Aorta (tissue), 5 donors: Measurements from ENCODE around the gene RBBP8NL. TPM values are rescaled to one million over a fixed set of nuclear protein-coding genes. Genes with fewer than 3 reads are reported as not detected.

Source experiments
- ATAC-seq: fragments of 200-7000 bp; cut with Tn5 transposase; one replicate; pipeline ENCODE4 v1.9.1; 2022; ENCODE audit warnings: moderate library complexity; ENCODE audit not compliant: low FRiP score
- DNase-seq, 2 donors: peaks; one replicate each; pipeline ENCODE4 v3.0.0-alpha.2; 2020
- H3K27ac ChIP-seq, 2 donors: one replicate each; pipeline ENCODE4 v1.5.1; 2013; ENCODE audit warnings: low read length in 2 of 2, mild to moderate bottlenecking in 2 of 2, moderate library complexity in 2 of 2, control low read depth in 1 of 2, inconsistent platforms in 1 of 2, low read depth in 1 of 2
- H3K27me3 ChIP-seq, 2 donors: one replicate each; pipeline ENCODE4 v1.6.1; 2013; ENCODE audit warnings: control low read depth in 1 of 2, low read length in 1 of 2, mild to moderate bottlenecking in 1 of 2, moderate library complexity in 1 of 2; ENCODE audit not compliant: insufficient read depth in 2 of 2, control insufficient read depth in 1 of 2
- H3K36me3 ChIP-seq, 2 donors: one replicate each; pipeline ENCODE4 v1.6.1; 2013; ENCODE audit warnings: control low read depth in 1 of 2, low read length in 1 of 2, mild to moderate bottlenecking in 1 of 2; ENCODE audit not compliant: insufficient read depth in 2 of 2, control insufficient read depth in 1 of 2
- H3K4me1 ChIP-seq, 2 donors: one replicate each; pipeline ENCODE4 v1.6.1; 2013; ENCODE audit warnings: low read length in 2 of 2, control low read depth in 1 of 2, mild to moderate bottlenecking in 1 of 2, moderate library complexity in 1 of 2; ENCODE audit not compliant: insufficient read depth in 2 of 2, control insufficient read depth in 1 of 2
- H3K4me3 ChIP-seq, 2 donors: one replicate each; pipeline ENCODE4 v1.5.1; 2013; ENCODE audit warnings: low read length in 2 of 2, control low read depth in 1 of 2, mild to moderate bottlenecking in 1 of 2
- H3K9me3 ChIP-seq: one replicate; pipeline ENCODE4 v1.6.1; 2013; ENCODE audit warnings: mild to moderate bottlenecking, low read length; ENCODE audit not compliant: control insufficient read depth
- WGBS, 2 donors: extraction: QIAGEN DNeasy Blood & Tissue Kit; methylation state at CpG; one replicate each; pipeline ENCODE4 v1.1.7; 2013; 5-methylcytosine and 5-hydroxymethylcytosine counted together
- intact Hi-C, 2 donors: fragments of 100-400 bp; cut with DNase I; formaldehyde crosslinking; loops; one replicate each; pipeline versions ENCODE4 v1.14.2 to v1.15.0; 2022
- polyA plus RNA-seq, 2 donors: library from polyadenylated mRNA; stranded (reverse); fragments of 200-250 nt; gene quantifications; one replicate each; pipeline ENCODE4 v1.2.3, GENCODE V29; 2013
- total RNA-seq, 2 donors: library from RNA; stranded (reverse); fragmentation: NEBNext Ultra II Directional; extraction: Animal tissue kit (Norgen Biotek cat#: 25700); gene quantifications; one replicate each; pipeline ENCODE4 v1.2.1, GENCODE V29; 2021
- donor health status: healthy with polysubstance abuse.
- donor health status: Bipolar disorder and iron deficiency.
- donor health status: DM: no; HTN: no; CAD: no.
- donor health status: DM: no; HTN: no; CAD: no.
- donor health status: DM: yes; HTN: yes; CAD: no.

The RBBP8NL gene
- total and polyA plus RNA-seq, 4 donors, result 1.6 TPM; not detected in 3

DNA sequence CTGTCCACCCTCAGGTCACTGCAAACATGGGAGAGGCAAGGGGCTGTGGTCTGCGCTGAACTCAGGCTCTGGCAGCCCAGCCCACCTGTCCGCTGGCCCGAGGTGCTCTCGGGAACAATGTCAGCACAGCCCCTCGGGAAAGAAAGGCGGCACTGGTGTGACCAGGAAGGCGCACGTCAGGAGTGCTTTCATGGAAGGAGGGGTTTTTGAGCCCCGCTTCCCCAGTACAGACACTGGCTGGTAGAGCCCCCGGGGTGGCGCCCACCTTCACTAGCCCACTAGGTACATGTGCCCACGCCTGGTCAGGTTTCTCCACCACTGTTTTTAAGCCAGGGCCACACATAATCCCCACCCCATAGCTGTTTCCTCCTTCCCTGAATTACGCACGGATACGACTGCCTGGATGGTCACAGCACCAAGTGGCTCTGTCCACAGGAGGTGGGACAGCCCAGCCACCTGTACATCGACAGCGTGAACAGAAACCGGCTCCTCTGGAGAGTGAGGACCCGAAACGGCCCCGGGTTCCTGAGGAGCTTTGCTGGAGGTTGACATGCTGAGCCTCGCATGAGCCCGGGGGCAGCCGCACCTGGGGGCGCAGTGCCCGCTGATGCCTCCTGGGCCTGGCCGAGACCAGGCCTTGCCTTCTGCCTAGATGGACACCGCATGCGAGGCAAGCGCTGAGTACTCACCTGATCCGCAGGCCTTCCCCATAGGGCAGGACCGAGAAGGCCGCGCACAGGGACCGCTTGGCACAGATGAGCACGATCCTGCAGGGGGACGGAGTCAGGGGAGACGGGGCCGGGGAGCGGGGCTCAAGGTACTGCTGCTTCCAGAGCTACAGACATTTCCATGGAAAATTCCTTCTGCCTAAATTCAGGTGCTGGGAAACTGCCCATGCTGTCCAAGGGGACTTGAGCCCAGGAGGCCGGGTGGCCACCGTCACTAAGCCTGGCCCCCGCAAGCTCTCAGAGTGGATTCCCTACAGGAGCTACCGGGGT is 32.8 kb downstream of the RBBP8NL start:
- H3K27me3 ChIP-seq, result no peaks in the 10 kb centered on the region
- ATAC-seq (no peak), DNase-seq (no peak)
- intact Hi-C loops, result no loop called here
- 90 to 94% methylated on average over 44 of the region's 44 CpGs for WGBS, 2 donors
- H3K4me3 ChIP-seq, result no peak overlapping the region
- H3K9me3 ChIP-seq, result no peaks in the 10 kb centered on the region
- no peaks in the 10 kb centered on the region for H3K36me3 ChIP-seq
- no peaks in the 10 kb centered on the region for H3K4me1 ChIP-seq
- H3K27ac ChIP-seq, result no peak overlapping the region

DNA sequence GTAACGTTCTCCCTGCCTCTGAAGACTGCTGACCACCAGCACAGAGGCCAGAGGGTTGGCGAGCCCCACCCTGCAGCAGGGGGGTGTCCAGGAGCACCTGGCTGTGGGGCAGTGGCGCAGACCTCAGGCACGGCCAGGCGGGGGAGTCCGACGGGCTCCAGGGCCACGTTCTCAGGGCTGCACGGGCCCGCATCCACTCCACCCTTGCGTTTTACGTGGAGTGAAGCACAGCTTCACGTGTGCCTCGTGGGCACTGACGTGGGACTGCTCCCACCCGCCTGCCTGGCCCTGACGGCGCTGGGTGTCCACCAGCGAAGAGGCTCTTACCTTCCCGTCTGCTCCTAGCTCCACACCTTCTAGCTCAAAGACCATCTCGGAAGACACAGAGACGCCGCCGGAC is 33.5 kb downstream of the RBBP8NL start:
- Histone ChIP-seq H3K4me1 (no peaks in the 10 kb centered on the region), H3K9me3 (no peaks in the 10 kb centered on the region), H3K27me3 (no peaks in the 10 kb centered on the region), H3K36me3 (peaks cover 0 to 1% of the 10 kb centered on the region in 2 donors), H3K4me3 (no peak overlapping the region), H3K27ac (no peak overlapping the region)
- ATAC-seq, result no peak
- no peak for DNase-seq
- WGBS, 2 donors, result 88 to 91% methylated on average over 24 of the region's 24 CpGs
- intact Hi-C loops, result no loop called here

- ATAC-seq (no peak), DNase-seq (no peak)
- H3K9me3 ChIP-seq, result no peaks in the 10 kb centered on the region
- intact Hi-C loops, result no loop called here
- peaks cover 0 to 1% of the 10 kb centered on the region in 2 donors for H3K36me3 ChIP-seq
- H3K4me1 ChIP-seq, result no peaks in the 10 kb centered on the region
- WGBS, 2 donors, result 85 to 88% methylated on average over 12 of the region's 12 CpGs
- H3K27me3 ChIP-seq, result no peaks in the 10 kb centered on the region
- H3K4me3 ChIP-seq, result no peak overlapping the region
- H3K27ac ChIP-seq, result no peak overlapping the region
Observed at GRCh38 chr20:62393335-62393665, 34.0 kb downstream of the RBBP8NL start.

GRCh38 chr20:62392621-62393334 is 34.6 kb downstream of the RBBP8NL start:
- H3K9me3 ChIP-seq, result no peaks in the 10 kb centered on the region
- 84 to 88% methylated on average over 21 of the region's 21 CpGs for WGBS, 2 donors
- no peaks in the 10 kb centered on the region for H3K27me3 ChIP-seq
- no peak for ATAC-seq
- peaks cover 0 to 1% of the 10 kb centered on the region in 2 donors for H3K36me3 ChIP-seq
- no peak for DNase-seq
- H3K4me3 ChIP-seq, result no peak overlapping the region
- H3K4me1 ChIP-seq, result no peaks in the 10 kb centered on the region
- H3K27ac ChIP-seq, result no peak overlapping the region
- intact Hi-C loops, result no loop called here

GRCh38 chr20:62392077-62392418 is 35.3 kb downstream of the RBBP8NL start:
- H3K27me3 ChIP-seq, result no peaks in the 10 kb centered on the region
- no peak overlapping the region for H3K27ac ChIP-seq
- H3K9me3 ChIP-seq, result no peaks in the 10 kb centered on the region
- WGBS, 2 donors, result 87 to 88% methylated on average over 10 of the region's 10 CpGs
- DNase-seq, result no peak
- peaks cover 0 to 1% of the 10 kb centered on the region in 2 donors for H3K36me3 ChIP-seq
- no peak for ATAC-seq
- H3K4me3 ChIP-seq, result no peak overlapping the region
- intact Hi-C loops, result no loop called here
- no peaks in the 10 kb centered on the region for H3K4me1 ChIP-seq

GRCh38 chr20:62391165-62392076 is 35.9 kb downstream of the RBBP8NL start:
- Histone ChIP-seq H3K36me3 (peaks cover 0 to 1% of the 10 kb centered on the region in 2 donors), H3K4me1 (no peaks in the 10 kb centered on the region), H3K9me3 (no peaks in the 10 kb centered on the region), H3K27me3 (no peaks in the 10 kb centered on the region), H3K27ac (no peak overlapping the region), H3K4me3 (no peak overlapping the region)
- intact Hi-C loops, result no loop called here
- ATAC-seq, result no peak
- DNase-seq, result no peak
- WGBS, 2 donors, result 84 to 86% methylated on average over 42 to 44 of the region's 44 CpGs

GRCh38 chr20:62390317-62391164 is 36.8 kb downstream of the RBBP8NL start:
- WGBS, 2 donors, result 79 to 80% methylated on average over 29 of the region's 29 CpGs
- H3K36me3 ChIP-seq, result peaks cover 0 to 1% of the 10 kb centered on the region in 2 donors
- ATAC-seq (no peak), DNase-seq (no peak)
- no peaks in the 10 kb centered on the region for H3K9me3 ChIP-seq
- no peaks in the 10 kb centered on the region for H3K27me3 ChIP-seq
- H3K4me3 ChIP-seq, result no peak overlapping the region
- no peak overlapping the region for H3K27ac ChIP-seq
- no peaks in the 10 kb centered on the region for H3K4me1 ChIP-seq
- intact Hi-C loops, result no loop called here
